ENCODE results near the gene SULT1A1.

The SULT1A1 gene

DNA sequence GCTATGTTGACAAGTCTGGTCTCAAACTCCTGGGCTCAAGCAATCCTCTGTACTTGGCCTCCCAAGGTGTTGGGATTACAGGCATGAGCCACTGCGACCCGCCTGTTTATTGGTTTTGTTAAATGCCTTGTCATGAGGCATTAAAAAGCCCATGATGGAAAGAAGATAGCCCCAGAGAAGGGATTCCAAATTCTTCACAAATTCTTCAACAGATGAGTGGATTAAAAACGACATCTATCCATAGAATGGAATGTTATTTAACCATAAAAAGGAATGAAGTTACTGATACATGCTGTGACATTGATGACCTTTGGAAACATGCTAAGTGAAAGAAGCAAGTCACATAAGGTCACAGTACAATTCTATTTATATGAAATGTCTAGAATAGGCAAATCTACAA, 51.4 kb downstream of the SULT1A1 start:
- DNase-seq (ENCODE audit: low spot score) = no peak

DNA sequence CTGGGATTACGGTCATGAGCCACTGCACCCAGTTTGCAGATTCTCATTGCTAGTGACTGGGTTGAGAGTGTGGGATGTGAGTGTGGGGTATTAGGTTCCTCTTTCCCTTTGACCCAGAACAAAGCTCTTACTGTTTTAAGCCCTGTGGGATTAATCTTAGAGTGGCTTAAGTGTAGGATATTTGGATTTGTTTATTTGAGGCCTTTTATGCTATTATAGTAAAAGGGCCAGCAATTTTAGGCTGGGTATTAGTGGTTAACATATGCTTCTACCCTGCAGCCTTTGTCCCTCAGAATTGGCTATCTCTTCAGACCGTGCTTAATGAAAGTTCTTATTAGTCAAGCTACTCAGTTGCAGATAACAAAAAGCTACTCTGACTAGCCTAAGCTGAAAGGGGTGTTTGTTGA, 52.9 kb downstream of the SULT1A1 start:
- DNase-seq (ENCODE audit: low spot score) = no peak

DNA sequence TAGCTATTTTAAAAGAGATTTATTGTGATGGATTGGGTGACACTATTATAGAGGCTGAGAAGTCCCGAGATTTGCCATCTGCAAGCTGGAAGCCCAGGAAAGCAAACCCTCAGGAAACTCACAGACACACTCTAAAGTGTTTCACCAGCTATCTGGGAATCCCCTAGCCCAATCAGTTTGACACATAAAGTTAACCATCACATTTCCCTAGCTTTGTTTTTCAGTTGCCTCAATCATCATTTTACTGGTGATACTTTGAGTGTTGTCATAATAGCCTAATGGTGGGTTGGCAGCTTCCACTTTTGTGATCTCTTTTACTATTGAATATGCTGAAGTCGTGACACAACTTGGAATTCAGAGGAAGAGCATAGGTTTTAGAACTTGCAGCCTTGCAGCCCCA, 54.3 kb downstream of the SULT1A1 start:
- DNase-seq (ENCODE audit: low spot score) = no peak

Measured in kidney tubule cell (primary cell).